NCI-H2107 treated with DMSO at 0.1 percent for 48 hours (cell line): ENCODE data around the gene TMEM117.
A peak's percentile ranks its signal among the peaks of the same experiment; 100 is the strongest.

Experiments
- DNase-seq: peaks from one replicate; lab custom pipeline; 2025; ENCODE audit not compliant: unreplicated experiment; lab: John Stamatoyannopoulos, UW

TMEM117 gene

GRCh38 chr12:43835656-43836474 is at the start of gene TMEM117:
TSS of gene TMEM117 (plus strand) at chr12:43836081.
- DNase-seq = no peak

- DNase-seq = no peak
These were observed 48.8 kb upstream of the TMEM117 start for GRCh38 chr12:43786899-43787693.

- DNase-seq = no peak
These were observed 45.9 kb upstream of the TMEM117 start for GRCh38 chr12:43789941-43790340.

GRCh38 chr12:43795716-43796280 is 40.1 kb upstream of the TMEM117 start:
- no peak for DNase-seq

GRCh38 chr12:43797561-43798217 is 38.2 kb upstream of the TMEM117 start:
- no peak for DNase-seq

- peak; percentile 28 for DNase-seq
These were observed 30.6 kb upstream of the TMEM117 start for GRCh38 chr12:43805149-43805859.

GRCh38 chr12:43805860-43806736 is 29.8 kb upstream of the TMEM117 start, which contains the start of gene TWF1:
TSS of gene TWF1 (minus strand) at chr12:43806317. CDS start at chr12:43806245, 72 bp downstream.
- peak; percentile 59 for DNase-seq

GRCh38 chr12:43806737-43807072 is 29.2 kb upstream of the TMEM117 start:
- DNase-seq = no peak

- DNase-seq = no peak
These were observed 28.5 kb upstream of the TMEM117 start for GRCh38 chr12:43807386-43807785.

- no peak for DNase-seq
These were observed 23.8 kb upstream of the TMEM117 start for GRCh38 chr12:43812057-43812456.

- DNase-seq = no peak
These were observed 23.0 kb upstream of the TMEM117 start for GRCh38 chr12:43812926-43813325.

- peak; percentile 56 for DNase-seq
These were observed 20.5 kb upstream of the TMEM117 start for GRCh38 chr12:43815416-43815815.

GRCh38 chr12:43816168-43816567 is 19.7 kb upstream of the TMEM117 start:
- no peak for DNase-seq

GRCh38 chr12:43824207-43824775 is 11.6 kb upstream of the TMEM117 start:
- no peak for DNase-seq

- no peak for DNase-seq
These were observed 9.2 kb upstream of the TMEM117 start for GRCh38 chr12:43826681-43827080.

- DNase-seq = no peak
These were observed 8.8 kb upstream of the TMEM117 start for GRCh38 chr12:43827093-43827492.

- DNase-seq = no peak
These were observed 3.3 kb upstream of the TMEM117 start for GRCh38 chr12:43832463-43833168.

GRCh38 chr12:43835264-43835655 is 621 bp upstream of the TMEM117 start:
- DNase-seq = no peak

GRCh38 chr12:43836475-43836989 is 651 bp downstream of the TMEM117 start:
- no peak for DNase-seq
